Anterior cingulate cortex (tissue), 58 donors: ENCODE measurements around the gene MCF2L2.
A peak's percentile ranks its signal among the peaks of the same experiment; 100 is the strongest.

ENCODE experiments used
- DNase-seq, 58 donors: peaks; one replicate each; lab custom pipeline; 2025; lab: John Stamatoyannopoulos, UW

Gene MCF2L2

GRCh38 chr3:183274609-183275008, 153.8 kb downstream of the MCF2L2 start:
- no peak for DNase-seq

GRCh38 chr3:183272791-183273190, 155.6 kb downstream of the MCF2L2 start:
- no peak for DNase-seq

DNA sequence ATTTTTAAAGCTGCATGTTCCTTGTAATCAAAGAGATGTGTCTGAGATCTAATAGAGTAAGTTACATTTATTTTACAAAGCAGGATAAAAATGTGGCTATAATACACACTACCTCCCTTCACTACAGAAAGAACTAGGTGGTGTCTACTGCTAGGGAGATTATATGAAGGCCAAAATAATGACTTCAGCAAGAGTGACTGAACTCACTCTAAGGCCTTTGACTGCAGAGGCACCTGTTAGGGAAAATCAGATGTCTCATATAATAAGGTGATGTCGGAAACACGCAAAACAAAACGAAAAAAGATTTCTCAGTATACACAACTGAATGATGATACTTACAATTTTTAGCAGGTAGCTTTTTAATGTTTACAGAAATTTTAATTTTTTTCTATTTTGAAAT, 156.3 kb downstream of the MCF2L2 start:
- DNase-seq = no peak

- no peak for DNase-seq
Observed at GRCh38 chr3:183270344-183270743, 158.1 kb downstream of the MCF2L2 start.

DNA sequence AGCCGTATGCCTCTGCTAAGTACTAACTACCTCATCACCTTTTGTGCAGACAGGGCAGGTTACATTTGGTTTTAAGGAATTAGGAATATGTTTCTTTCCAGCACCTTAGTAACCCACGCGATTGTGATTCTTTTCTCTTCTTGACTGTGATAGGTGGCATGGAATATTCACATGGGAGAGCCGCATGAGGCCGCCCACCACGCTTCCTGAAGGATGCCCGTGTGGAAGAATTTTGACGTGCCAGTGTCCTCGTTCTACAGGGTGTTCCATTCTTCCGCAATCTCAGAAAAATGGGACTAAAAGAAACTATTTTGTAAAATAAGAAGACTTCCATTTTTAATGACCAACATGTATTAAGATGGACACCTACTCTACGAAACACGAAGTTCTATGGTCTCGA, 159.1 kb downstream of the MCF2L2 start:
- no peak for DNase-seq

DNA sequence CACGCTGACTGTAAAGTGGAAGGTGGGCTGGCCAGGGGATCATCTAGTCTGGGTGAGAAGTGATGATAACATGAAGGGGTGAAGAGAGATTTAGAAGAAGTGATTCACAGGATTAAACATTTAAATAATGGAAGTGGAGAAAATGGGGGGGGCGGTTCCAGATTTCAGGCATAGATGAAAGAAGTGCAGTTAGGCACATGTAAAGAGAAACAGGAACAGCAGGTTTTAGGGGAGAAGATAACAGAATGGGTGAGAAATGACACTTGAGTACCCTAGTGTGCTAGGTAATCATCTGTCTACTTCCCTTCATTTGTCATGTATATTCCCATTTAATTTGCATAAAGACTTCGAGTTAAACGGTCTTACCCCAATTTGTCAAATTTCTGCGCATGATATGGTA, 160.1 kb downstream of the MCF2L2 start:
- DNase-seq = no peak

DNA sequence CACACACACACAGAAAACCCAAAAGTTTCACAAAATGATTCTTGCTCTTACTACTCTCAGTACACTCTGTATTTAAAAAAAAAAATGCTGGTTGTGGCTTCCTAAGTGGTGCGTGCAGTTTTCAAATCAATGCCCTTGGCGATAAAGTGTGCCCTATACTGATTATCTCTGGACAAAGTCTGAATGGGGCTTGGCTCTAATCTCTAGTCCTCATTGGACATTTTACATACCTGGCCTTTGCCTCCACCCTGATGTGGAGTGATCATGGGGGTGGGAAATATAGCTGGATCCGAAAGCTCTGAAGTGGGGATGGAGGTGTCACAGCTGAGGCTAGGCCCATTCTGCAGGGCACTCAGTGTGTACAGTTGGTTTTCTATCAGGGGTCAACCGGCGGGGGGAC, 161.3 kb downstream of the MCF2L2 start:
- DNase-seq = no peak

DNA sequence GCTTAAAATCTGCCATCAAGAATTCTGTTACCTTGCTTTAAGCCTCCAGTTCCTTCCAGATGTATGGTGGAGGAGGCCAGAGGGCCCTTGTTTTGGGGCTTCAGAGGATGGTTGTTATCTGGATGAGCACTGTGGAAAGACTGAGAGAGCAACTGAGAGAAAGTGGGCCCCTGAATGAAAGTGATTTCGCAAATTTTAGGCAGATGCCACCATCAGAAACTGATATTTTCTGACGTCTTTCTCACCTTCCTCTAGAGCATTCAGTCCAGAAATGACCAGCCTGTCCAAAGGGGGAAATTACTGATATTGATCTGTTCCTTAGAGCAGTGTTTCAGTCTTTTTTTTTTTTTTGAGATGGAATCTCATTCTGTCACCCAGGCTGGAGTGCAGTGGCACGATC, 162.0 kb downstream of the MCF2L2 start:
- DNase-seq = no peak

GRCh38 chr3:183265834-183266417, 162.5 kb downstream of the MCF2L2 start:
- DNase-seq = peak in 6 of 58 donors; percentile 2 to 56 (median 20)

GRCh38 chr3:183265157-183265642, 163.2 kb downstream of the MCF2L2 start:
- DNase-seq = peak in 21 of 58 donors; percentile 19 to 72 (median 26)

DNA sequence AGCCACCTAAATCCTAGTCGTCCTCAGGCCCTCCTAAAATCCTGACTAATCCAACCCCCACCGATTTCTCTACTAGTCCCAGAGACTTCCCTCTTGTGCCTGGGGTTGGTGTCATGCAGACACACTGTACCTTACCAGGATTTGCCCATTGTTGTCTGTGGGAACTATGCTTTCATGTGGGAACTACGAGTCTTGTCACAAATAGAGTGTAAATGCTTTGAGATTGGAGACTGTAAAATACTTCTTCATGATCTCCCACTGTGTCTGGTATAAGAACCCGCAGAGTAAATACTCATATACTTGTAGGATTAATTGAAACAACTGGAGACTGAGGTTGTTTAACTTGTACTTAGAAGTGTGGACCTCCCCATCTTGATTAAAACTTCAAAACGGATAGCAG, 164.2 kb downstream of the MCF2L2 start:
- no peak for DNase-seq

DNA sequence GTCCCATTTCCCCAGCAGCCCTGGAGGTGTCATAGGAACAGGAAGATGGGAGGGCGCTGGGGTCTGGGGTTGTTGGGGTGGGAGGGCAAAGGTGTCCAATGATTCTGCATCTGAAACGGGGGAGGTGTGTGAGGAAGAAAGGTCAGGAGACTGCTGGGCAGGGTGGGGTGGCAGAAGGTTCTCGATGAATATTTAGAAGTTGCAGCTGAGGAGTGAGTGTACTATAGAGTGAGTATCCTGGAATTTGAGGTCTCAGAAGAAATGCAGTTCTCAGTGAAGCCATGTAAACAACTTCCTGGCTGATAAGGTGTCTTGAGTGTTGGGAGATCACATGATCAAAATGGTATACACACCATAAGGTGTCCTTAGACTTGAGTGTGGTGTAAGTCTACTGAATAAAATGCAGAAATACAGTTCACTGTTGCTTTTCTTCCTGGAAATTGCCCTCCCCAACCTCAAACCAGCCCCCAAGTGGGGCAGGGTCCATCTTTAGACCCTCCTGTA, 165.5 kb downstream of the MCF2L2 start:
- DNase-seq = no peak

DNA sequence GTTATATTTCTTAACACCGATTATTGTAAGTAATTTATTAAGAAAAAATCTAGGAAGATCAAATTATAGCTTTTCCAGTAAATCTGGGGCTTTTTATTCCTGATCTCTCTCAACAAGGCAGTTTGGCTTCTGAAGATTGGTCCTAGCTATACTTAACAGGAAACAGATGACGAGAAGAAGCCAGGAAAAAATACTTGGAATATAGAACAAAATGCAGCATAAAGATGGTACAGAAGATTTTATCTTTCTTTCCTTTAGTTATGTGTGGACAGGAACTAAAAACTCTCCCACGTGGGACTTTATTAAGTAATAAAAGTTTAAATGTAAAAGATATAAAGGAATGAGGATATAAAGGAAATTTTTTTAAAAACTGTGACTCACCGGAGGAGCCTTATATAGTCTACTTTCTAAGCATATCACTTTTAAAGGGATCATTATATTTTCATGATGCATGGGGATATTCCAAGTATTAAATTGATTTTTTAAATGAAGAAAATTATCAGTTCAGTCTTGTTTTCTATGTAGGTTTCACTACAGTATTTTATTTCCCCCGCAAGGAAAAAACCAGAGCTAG, 167.2 kb downstream of the MCF2L2 start:
- no peak for DNase-seq

GRCh38 chr3:183260167-183260904, 168.1 kb downstream of the MCF2L2 start:
- peak in 1 of 58 donors; percentile 35 for DNase-seq

GRCh38 chr3:183259621-183260020, 168.8 kb downstream of the MCF2L2 start:
- DNase-seq = no peak

GRCh38 chr3:183259087-183259486, 169.3 kb downstream of the MCF2L2 start:
- no peak for DNase-seq

GRCh38 chr3:183255348-183255730, 173.1 kb downstream of the MCF2L2 start:
- DNase-seq = no peak

DNA sequence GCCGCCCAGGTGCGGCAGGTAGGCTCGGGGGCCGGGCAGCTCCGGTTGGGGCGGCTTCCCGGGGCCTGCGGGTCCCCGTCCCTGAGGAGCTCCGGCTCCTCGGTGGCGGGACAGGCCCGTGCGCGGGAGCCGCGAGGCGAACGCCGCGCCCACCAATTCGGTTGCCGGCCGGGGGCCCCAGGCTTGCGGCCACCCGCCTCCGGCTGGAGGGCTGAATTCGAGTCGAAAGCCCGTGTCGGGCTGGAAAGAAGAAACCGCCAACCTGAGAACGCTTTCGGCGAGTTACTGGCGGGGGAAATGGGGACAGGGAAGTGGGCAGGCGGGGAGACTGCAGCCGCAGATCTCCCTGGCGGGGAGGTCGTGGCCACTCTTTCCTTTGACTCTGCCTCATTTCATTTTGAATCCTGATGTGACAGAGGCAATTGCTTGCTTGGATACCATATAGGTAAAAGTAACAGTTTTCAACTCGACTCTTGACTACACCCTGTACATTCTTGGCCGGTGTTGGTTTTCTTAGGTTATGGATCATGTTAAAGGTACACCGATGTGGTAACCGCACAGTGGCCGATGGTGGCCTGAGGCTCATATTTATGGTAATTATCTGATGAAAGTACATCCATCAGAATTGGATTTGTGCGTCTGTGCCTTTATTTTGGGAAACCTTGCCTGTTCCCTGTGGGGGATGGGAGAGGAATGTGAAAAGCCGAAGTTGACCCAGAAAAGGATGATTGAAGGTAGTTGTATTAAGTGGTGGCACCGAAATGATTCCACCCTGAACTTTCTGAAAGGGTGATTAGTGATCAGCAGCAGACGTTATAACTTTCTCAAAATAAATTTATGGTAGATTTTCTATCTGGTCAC, 173.7 kb downstream of the MCF2L2 start:
- DNase-seq = no peak

- peak in 15 of 58 donors; percentile 22 to 70 (median 35) for DNase-seq
Observed at GRCh38 chr3:183253528-183254486, 174.6 kb downstream of the MCF2L2 start.
